ENCODE data around the gene BTBD17. TPM values are rescaled to one million over a fixed set of nuclear protein-coding genes. Genes with fewer than 3 reads are reported as not detected.

Gene BTBD17
- total RNA-seq, 4 donors from 2014 or later = not detected

DNA sequence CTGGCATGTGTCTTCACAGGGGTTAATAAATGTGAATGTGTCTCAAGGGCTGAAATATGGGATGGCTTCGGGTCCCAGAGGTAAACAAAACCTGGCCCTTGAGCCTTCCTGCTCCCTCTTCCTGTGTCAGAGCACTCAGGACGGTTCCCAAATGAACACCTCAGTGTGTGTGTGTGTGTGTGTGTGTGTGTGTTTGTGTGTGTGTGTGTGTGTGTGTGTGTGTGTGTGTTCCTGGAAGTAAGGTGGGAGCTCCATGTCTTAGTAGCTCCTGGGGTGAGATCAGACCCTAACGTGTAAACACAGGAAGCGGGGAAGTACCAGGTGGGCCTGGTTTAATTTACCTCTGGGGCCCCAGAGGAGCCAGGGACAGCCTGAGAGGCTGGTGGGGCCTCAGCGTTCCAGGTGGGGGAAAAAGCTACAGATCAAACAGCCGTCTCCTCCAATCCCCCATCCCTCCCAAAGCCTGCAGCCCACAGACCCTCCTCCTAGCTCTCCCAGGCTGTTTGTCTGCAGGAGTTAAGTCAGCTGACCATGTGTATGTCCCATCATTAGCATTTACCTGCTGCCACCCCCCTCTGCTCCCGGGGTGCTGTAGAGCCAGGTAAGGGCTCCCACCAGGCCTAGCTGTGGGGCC, 29.5 kb downstream of the BTBD17 start:
- TF ChIP-seq, protein P1, sequence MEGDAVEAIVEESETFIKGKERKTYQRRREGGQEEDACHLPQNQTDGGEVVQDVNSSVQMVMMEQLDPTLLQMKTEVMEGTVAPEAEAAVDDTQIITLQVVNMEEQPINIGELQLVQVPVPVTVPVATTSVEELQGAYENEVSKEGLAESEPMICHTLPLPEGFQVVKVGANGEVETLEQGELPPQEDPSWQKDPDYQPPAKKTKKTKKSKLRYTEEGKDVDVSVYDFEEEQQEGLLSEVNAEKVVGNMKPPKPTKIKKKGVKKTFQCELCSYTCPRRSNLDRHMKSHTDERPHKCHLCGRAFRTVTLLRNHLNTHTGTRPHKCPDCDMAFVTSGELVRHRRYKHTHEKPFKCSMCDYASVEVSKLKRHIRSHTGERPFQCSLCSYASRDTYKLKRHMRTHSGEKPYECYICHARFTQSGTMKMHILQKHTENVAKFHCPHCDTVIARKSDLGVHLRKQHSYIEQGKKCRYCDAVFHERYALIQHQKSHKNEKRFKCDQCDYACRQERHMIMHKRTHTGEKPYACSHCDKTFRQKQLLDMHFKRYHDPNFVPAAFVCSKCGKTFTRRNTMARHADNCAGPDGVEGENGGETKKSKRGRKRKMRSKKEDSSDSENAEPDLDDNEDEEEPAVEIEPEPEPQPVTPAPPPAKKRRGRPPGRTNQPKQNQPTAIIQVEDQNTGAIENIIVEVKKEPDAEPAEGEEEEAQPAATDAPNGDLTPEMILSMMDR (IDR thresholded peaks at IDR 0.05) = no peak
- TF ChIP-seq EP300 (IDR thresholded peaks at IDR 0.05) = no peak
- TF ChIP-seq POLR2A (IDR thresholded peaks at IDR 0.05) = no peak
- peaks cover 0 to 11% of the 10 kb centered on the region in 2 donors for H3K27me3 ChIP-seq
- 65 to 70% methylated on average over 7 of the region's 7 CpGs for WGBS, 2 donors

DNA sequence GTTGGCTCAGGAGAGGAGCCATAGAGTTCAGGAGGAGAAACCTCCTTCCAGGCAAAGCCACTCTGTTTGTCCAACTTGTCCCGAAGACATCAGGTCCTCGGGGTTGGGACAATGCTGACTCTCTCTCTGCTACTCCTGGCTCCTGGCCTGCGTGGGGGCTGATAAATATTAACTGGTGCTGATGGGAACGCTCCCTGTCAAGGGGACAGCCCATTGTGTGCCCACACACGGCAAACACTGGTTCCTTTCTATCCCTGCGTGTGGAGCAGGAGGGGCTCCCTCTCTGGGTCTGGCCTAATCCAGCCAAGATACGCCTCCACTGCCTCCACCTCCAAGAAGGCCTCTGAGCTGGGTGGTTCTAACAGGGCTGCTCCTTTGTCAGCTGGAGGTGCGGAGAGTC, 31.2 kb downstream of the BTBD17 start:
- TF ChIP-seq EP300 (IDR thresholded peaks at IDR 0.05) = peak in 1 of 2 donors; percentile 82
- no peak for TF ChIP-seq POLR2A (IDR thresholded peaks at IDR 0.05)
- H3K4me1 ChIP-seq = peaks cover 0 to 26% (median 8%) of the 10 kb centered on the region in 4 donors
- H3K27me3 ChIP-seq = peaks cover 0 to 23% of the 10 kb centered on the region in 2 donors
- no peak overlapping the region for H3K4me3 ChIP-seq
- DNase-seq (ENCODE audit: low spot score in 2 of 2) = peak in 1 of 2 donors; percentile 21
- 38 to 61% methylated on average over 7 to 8 of the region's 8 CpGs for WGBS, 2 donors
- H3K9me3 ChIP-seq = peaks cover 0 to 13% (median 0%) of the 10 kb centered on the region in 4 donors
- no peaks in the 10 kb centered on the region for H3K36me3 ChIP-seq
- H3K27ac ChIP-seq = peak overlapping the region; percentile 17 to 86 (median 72)

More for the DNA sequence above, 29.5 kb downstream of the BTBD17 start:
- Histone ChIP-seq H3K4me1 (peaks cover 0 to 9% (median 0%) of the 10 kb centered on the region in 4 donors), H3K36me3 (no peaks in the 10 kb centered on the region), H3K27ac (peak overlapping the region in 3 of 4 donors; percentile 24 to 86 (median 74)), H3K4me3 (no peak overlapping the region), H3K9me3 (peaks cover 0 to 13% (median 0%) of the 10 kb centered on the region in 4 donors)
- DNase-seq (ENCODE audit: low spot score in 2 of 2) = no peak

DNA sequence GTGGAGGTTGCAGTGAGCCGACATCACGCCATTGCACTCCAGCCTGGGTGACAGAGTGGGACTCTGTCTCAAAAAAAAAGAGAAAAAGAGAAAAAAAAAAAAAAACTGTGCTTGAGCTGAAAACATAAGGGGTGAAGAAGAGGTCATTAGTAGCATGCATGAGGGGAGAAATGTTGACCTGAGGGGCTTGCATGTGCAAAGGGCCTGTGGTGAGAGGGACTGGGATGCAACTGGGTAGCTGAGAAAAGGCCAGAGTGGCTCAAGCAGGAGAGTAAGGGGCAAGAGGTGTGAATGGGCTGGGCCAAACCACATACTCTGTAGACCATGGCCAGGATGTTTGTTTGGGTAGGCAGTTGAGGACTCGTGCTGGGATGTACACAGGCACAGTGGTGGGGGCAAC, 32.3 kb downstream of the BTBD17 start:
- Histone ChIP-seq H3K9me3 (peaks cover 0 to 5% (median 0%) of the 10 kb centered on the region in 4 donors), H3K27ac (peak overlapping the region in 3 of 4 donors; percentile 55 to 86 (median 84)), H3K4me3 (no peak overlapping the region), H3K27me3 (peaks cover 0 to 23% of the 10 kb centered on the region in 2 donors), H3K36me3 (no peaks in the 10 kb centered on the region), H3K4me1 (peaks cover 0 to 33% (median 11%) of the 10 kb centered on the region in 4 donors)
- no peak for TF ChIP-seq POLR2A (IDR thresholded peaks at IDR 0.05)
- no peak for DNase-seq (ENCODE audit: low spot score in 2 of 2)
- 78 to 83% methylated on average over 3 of the region's 3 CpGs for WGBS, 2 donors

DNA sequence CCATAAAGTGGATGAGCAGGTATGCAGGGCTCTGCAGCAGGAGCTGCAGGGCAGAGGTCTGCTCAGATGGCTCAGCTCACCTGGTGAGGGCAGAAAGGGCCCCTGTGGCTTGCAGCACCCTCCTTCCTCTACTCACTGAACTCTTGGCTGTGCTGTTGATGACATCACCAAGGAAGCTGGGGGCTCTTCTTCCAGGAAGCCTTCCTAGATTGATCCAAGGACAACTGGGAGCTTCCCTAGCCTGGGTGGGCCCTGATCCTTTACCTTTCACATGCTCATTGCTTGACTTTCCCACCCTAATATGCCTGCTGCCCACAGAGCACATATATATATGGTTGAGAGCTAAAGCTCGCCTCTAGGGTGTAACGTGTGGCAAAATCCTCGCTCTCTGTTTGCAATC, 33.2 kb downstream of the BTBD17 start:
- TF ChIP-seq EP300 (IDR thresholded peaks at IDR 0.05) (no peak), POLR2A (IDR thresholded peaks at IDR 0.05) (no peak)
- TF ChIP-seq, protein P1 (IDR thresholded peaks at IDR 0.05) = no peak
- Histone ChIP-seq H3K36me3 (no peaks in the 10 kb centered on the region), H3K9me3 (no peaks in the 10 kb centered on the region), H3K4me1 (peaks cover 0 to 33% (median 11%) of the 10 kb centered on the region in 4 donors), H3K27ac (peak overlapping the region; percentile 1 to 86 (median 70)), H3K4me3 (peak overlapping the region in 1 of 4 donors; percentile 54), H3K27me3 (peaks cover 0 to 23% of the 10 kb centered on the region in 2 donors)
- 96 to 100% methylated on average over 3 of the region's 3 CpGs for WGBS, 2 donors
- no peak for DNase-seq (ENCODE audit: low spot score in 2 of 2)

GRCh38 chr17:74326506-74326905, 35.2 kb downstream of the BTBD17 start:
- TF ChIP-seq, protein P1 (IDR thresholded peaks at IDR 0.05) = no peak
- TF ChIP-seq POLR2A (IDR thresholded peaks at IDR 0.05) (no peak), EP300 (IDR thresholded peaks at IDR 0.05) (no peak)
- peak overlapping the region; percentile 13 to 54 (median 33) for H3K4me3 ChIP-seq
- H3K4me1 ChIP-seq = peaks cover 0 to 33% (median 11%) of the 10 kb centered on the region in 4 donors
- peaks cover 0 to 23% of the 10 kb centered on the region in 2 donors for H3K27me3 ChIP-seq
- DNase-seq (ENCODE audit: low spot score in 2 of 2) = no peak
- no peaks in the 10 kb centered on the region for H3K36me3 ChIP-seq
- H3K27ac ChIP-seq = peak overlapping the region; percentile 25 to 86 (median 70)
- WGBS, 2 donors = 8 to 13% methylated on average over 7 of the region's 10 CpGs
- H3K9me3 ChIP-seq = no peaks in the 10 kb centered on the region

GRCh38 chr17:74325743-74326379, 35.8 kb downstream of the BTBD17 start, which contains the start of gene KIF19:
Gene KIF19 (plus strand): TSS chr17:74326226. CDS start chr17:74326350, 124 bp downstream.
- no peaks in the 10 kb centered on the region for H3K36me3 ChIP-seq
- peak within 1 kb of the TSS; percentile 13 to 54 (median 33) for H3K4me3 ChIP-seq
- no peak for DNase-seq (ENCODE audit: low spot score in 2 of 2)
- peaks cover 0 to 33% (median 11%) of the 10 kb centered on the region in 4 donors for H3K4me1 ChIP-seq
- H3K27ac ChIP-seq = peak within 1 kb of the TSS; percentile 25 to 86 (median 70)
- 0 to 4% methylated on average over 4 to 17 of the region's 73 CpGs for WGBS, 2 donors
- no peak for TF ChIP-seq POLR2A (IDR thresholded peaks at IDR 0.05)
- no peak for TF ChIP-seq EP300 (IDR thresholded peaks at IDR 0.05)
- TF ChIP-seq, protein P1 (IDR thresholded peaks at IDR 0.05) = no peak
- no peaks in the 10 kb centered on the region for H3K9me3 ChIP-seq
- peaks cover 0 to 23% of the 10 kb centered on the region in 2 donors for H3K27me3 ChIP-seq
